Stimulated activated CD8-positive, alpha-beta memory T cell treated with anti-CD3 and anti-CD28 coated beads, Interleukin-15, amount 100 ng/mL, for 1 hour (primary cell): Measurements from ENCODE around the gene SLC7A6OS.
"Not testable (repeated sequence)": the region's sequence is repeated elsewhere in the genome, so short reads cannot be mapped to it uniquely, and the experiment has no call there.

Experiments
- DNase-seq: peaks from one replicate; pipeline ENCODE4 v3.0.0-alpha.2; 2020; ENCODE audit warnings: low read depth

Gene SLC7A6OS

GRCh38 chr16:68298907-68299561 is 11.7 kb downstream of the SLC7A6OS start:
- no peak for DNase-seq

- DNase-seq, result no peak
Measured at GRCh38 chr16:68298312-68298711, 12.4 kb downstream of the SLC7A6OS start.

GRCh38 chr16:68297908-68298307 is 12.8 kb downstream of the SLC7A6OS start:
- DNase-seq, result no peak

GRCh38 chr16:68296693-68297092 is 14.1 kb downstream of the SLC7A6OS start:
- DNase-seq, result no peak

GRCh38 chr16:68296291-68296690 is 14.5 kb downstream of the SLC7A6OS start:
- no peak for DNase-seq

GRCh38 chr16:68292425-68292824 is 18.3 kb downstream of the SLC7A6OS start:
- DNase-seq, result no peak

- no peak for DNase-seq
Measured at GRCh38 chr16:68291227-68291626, 19.5 kb downstream of the SLC7A6OS start.

- DNase-seq, result no peak
Measured at GRCh38 chr16:68290450-68290849, 20.3 kb downstream of the SLC7A6OS start.

- no peak for DNase-seq
Measured at GRCh38 chr16:68289621-68290329, 21.0 kb downstream of the SLC7A6OS start.

GRCh38 chr16:68289202-68289601 is 21.5 kb downstream of the SLC7A6OS start:
- no peak for DNase-seq

- not testable (repeated sequence) for DNase-seq
Measured at GRCh38 chr16:68288796-68289195, 21.9 kb downstream of the SLC7A6OS start.

GRCh38 chr16:68288252-68288650 is 22.5 kb downstream of the SLC7A6OS start:
- no peak for DNase-seq

- DNase-seq, result no peak
Measured at GRCh38 chr16:68287276-68288251, 23.2 kb downstream of the SLC7A6OS start.

- DNase-seq, result no peak
Measured at GRCh38 chr16:68286153-68287074, 24.3 kb downstream of the SLC7A6OS start.

- DNase-seq, result no peak
Measured at GRCh38 chr16:68285683-68286082, 25.1 kb downstream of the SLC7A6OS start.

GRCh38 chr16:68284847-68285246 is 25.9 kb downstream of the SLC7A6OS start:
- no peak for DNase-seq

GRCh38 chr16:68283801-68284598 is 26.7 kb downstream of the SLC7A6OS start:
- DNase-seq, result no peak

GRCh38 chr16:68283346-68283745 is 27.4 kb downstream of the SLC7A6OS start:
- DNase-seq, result no peak

- DNase-seq, result no peak
Measured at GRCh38 chr16:68282064-68282452, 28.7 kb downstream of the SLC7A6OS start.

- no peak for DNase-seq
Measured at GRCh38 chr16:68281368-68282063, 29.2 kb downstream of the SLC7A6OS start.
